Activated effector memory CD4-positive, alpha-beta T cell treated with Interleukin-2 at 50 U/mL for 16 hours (primary cell): Measurements from ENCODE around the gene SLC2A13.
"Not testable (repeated sequence)": the region's sequence is repeated elsewhere in the genome, so short reads cannot be mapped to it uniquely, and the experiment has no call there.

Source experiments
- DNase-seq: peaks from one replicate; pipeline ENCODE4 v3.0.0-alpha.2; 2020

Gene SLC2A13

GRCh38 chr12:39795481-39795880 is 310.4 kb downstream of the SLC2A13 start:
- no peak for DNase-seq

GRCh38 chr12:39792938-39793337 is 312.9 kb downstream of the SLC2A13 start:
- DNase-seq, result no peak

GRCh38 chr12:39788239-39788638 is 317.6 kb downstream of the SLC2A13 start:
- no peak for DNase-seq

GRCh38 chr12:39785814-39786213 is 320.1 kb downstream of the SLC2A13 start:
- DNase-seq, result not testable (repeated sequence)

- DNase-seq, result no peak
Measured at GRCh38 chr12:39782026-39782545, 323.8 kb downstream of the SLC2A13 start.

DNA sequence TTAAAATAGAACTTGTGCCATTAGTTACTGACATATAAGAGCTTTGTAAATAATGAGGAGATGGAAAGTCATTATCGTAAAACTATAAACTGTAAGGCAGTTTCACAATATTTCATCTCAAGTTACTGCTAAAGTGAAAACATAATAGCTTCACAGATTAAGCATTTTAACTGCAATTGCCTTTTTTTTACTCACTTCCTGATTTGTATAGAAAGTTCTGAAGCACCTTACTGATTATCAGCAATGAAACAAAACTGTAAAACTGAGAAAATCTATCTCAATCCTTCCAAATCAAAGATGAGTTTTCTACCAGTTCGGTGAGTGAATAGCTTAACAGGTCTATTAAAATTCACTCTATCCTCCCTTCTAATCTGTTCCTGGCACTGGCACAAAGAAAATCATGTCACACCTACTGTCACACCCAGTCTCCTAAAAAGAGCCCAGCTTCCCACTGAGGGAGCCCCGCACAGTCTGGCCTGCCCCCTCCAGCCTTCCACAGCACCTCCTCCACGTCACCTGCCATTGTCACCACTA is 324.9 kb downstream of the SLC2A13 start:
- no peak for DNase-seq

DNA sequence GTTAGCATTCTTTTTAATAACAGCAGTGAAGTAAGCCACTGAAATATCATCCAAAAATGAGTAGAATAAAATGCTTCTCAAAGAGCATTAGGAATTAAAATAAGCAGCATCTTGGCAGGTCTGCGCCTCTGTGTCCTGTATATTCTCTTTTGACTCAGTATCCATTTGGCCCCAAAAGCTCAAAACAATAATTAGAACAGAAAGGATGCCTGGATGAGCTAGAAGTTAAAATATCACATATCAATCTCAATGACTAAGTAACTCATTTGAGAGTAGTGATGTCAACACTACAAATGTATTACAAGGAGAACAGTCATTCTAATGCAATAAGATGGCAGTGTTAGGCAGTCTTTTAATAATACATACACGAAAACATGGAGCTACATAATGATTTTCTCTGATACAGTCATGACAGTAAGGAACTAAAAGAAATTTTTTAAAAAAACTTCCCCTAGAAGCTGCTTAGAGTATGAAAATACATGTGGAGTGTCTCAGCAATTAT is 325.4 kb downstream of the SLC2A13 start:
- DNase-seq, result no peak

GRCh38 chr12:39779768-39780340 is 326.0 kb downstream of the SLC2A13 start:
- DNase-seq, result no peak

- no peak for DNase-seq
Measured at GRCh38 chr12:39777465-39777864, 328.4 kb downstream of the SLC2A13 start.

DNA sequence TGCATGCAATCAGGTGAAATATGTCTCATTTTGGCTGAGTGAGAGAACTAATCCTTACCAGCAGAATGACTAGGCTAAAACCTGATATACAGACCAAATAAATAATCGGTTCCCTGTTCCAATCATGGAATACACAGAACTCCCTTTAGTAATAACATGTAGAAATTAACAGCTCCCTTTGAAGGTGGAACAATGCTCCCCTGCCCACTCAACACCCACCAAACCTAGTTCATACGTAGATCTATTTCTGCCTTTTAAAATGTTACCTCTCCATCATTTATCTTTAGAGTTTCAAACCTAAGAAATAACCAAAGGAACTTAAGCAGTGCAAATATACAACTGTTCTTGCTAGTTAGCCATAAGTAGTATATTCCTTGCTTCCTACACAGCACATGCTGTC is 332.6 kb downstream of the SLC2A13 start:
- no peak for DNase-seq

DNA sequence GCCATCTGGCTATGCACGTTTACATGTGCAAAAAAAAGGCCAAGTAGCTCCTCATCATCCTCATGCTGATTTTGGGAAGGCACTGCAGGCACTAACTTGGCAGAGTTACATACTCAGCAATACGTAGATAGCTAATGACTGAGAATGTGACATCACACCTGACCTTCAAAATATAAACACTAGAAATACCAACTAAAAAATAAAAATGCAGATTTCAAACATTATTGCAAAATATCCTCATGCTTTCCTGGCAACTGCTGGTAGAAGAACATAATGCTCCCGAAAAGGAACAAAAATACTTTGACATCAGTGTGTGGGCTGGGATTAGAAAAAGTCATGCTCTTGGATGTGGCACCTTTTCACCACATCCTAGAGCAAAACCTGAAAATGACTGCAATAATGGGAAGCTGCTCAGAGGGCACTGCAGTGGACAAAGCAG is 333.0 kb downstream of the SLC2A13 start:
- DNase-seq, result no peak

DNA sequence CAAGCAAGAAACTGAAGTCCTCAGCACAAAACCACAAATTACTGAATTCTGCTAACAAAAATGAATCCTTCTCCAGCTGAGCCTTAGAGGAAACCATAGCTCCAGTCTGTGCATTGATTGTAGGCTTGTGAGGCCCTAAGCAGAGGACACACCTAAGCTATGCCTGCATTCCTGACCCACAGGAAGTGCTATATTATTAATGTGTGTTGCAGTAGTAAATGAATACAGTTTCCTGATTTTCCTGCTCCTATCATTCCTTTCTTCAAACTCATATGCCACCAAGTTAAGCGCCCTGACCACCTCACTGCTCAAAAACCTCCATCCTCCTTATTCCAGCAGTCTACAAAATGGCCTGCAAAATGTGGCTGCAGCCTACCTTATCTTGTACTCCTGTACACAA is 334.4 kb downstream of the SLC2A13 start:
- DNase-seq, result no peak

- no peak for DNase-seq
Measured at GRCh38 chr12:39764944-39765560, 340.8 kb downstream of the SLC2A13 start.

DNA sequence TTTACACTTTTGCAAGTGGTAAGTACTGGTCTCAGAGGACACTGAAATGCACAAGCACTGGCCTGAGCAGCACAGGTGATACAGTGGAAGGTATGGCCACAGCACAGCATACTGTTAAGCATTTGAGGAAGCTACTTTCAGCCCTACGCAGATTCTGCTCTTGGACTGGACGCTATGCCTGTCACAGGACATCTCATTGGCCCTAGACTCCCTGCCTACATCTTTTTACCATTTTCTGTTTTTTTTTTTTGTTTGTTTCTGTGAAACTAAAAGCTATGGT is 342.1 kb downstream of the SLC2A13 start:
- no peak for DNase-seq

GRCh38 chr12:39763071-39763889 is 342.6 kb downstream of the SLC2A13 start:
- no peak for DNase-seq

GRCh38 chr12:39755478-39755877 is 350.4 kb downstream of the SLC2A13 start:
- no peak for DNase-seq

GRCh38 chr12:39752482-39753137 is 353.3 kb downstream of the SLC2A13 start:
- no peak for DNase-seq

- DNase-seq, result not testable (repeated sequence)
Measured at GRCh38 chr12:39746151-39746550, 359.7 kb downstream of the SLC2A13 start.

DNA sequence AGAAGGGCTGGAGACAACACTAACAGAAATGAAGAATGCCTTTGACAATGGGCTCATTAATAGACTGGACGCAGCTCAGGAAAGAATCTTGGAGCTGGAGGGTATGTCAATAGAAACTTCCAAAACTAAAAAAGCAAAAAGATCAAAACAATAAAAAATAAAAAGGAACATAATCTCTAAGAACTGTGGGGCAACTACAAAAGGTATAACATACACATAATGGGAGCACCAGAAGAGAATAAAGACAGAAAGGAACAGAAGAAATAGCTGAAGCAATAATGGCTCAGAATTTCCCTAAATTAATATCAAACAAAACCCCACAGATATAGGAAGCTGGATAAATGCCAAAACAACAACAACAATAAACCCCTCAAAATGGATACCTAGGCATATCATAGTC is 362.2 kb downstream of the SLC2A13 start:
- no peak for DNase-seq

DNA sequence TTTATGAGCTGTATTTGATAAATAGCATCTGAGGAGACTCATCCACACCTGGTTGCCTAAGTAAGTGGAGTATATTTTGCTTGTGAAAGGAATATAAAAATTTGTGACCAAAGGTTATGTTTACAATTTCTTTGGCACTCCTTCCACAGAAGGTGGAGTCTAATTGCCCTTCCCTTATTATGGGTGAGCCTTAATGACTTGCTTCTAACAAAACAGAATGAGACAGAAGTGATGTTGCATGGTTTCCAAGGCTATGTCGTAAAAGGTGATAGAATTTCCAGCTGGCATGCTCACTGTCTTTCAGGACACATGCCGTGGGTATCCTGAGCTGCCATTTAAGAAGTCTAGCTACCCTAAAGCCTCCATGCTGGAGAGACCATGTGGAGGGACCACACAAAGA is 369.5 kb downstream of the SLC2A13 start:
- no peak for DNase-seq

DNA sequence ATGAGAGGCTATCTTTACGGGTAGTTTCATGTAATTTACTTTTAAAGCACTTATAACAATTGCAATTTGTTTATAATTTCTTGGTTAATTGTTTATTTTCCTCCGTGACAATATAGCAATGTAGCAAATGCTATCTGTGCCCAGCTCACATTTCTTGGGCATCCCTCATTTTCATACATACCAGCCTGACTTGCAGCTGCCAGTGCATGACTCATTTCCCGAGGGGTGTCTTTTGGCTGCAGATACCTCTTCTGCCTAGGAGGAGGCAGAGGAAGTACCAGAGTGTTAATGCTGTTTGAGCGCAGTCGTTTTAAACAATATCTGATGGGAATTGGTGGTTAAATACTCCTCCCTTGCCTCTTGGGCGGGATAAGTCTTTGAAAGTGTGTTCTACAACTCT is 382.1 kb downstream of the SLC2A13 start:
- peak; percentile 2 for DNase-seq

GRCh38 chr12:39722504-39722903 is 383.4 kb downstream of the SLC2A13 start:
- no peak for DNase-seq

DNA sequence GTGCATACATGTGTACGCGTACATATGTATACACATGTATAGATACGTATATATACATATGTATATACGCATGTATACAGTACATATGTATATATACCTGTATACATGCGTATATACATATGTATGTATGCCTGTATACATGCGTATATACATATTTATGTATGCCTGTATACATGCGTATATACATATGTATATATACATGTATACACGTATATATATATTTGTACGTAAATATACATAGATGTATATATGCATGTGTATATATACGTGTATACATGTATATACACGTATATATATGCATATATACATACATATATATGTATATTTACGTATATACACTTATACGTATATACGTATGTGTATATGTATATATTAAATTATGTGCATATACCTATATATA is 392.3 kb downstream of the SLC2A13 start:
- DNase-seq, result no peak
